Astrocyte of the spinal cord (primary cell): ENCODE data around the gene ARHGAP31.
"Not testable (repeated sequence)": the region's sequence is repeated elsewhere in the genome, so short reads cannot be mapped to it uniquely, and the experiment has no call there.

Experiments
- DNase-seq: peaks from one replicate; pipeline ENCODE4 v3.0.0; 2011; ENCODE audit warnings: low read depth, low spot score
- H3K4me3 ChIP-seq: 2 replicates; pipeline ENCODE4 v1.5.1; 2011; ENCODE audit warnings: low read depth, mild to moderate bottlenecking, low read length, moderate library complexity
- in situ Hi-C: cut with HindIII; loops from 2 replicates; pipeline ENCODE4 v1.10.0; 2017; ENCODE audit warnings: low sequenced_read_pairs
- TF ChIP-seq, protein P1 (sequence below): IDR thresholded peaks from 2 replicates; pipeline ENCODE4 v1.5.1; 2012; ENCODE audit warnings: low read depth, mild to moderate bottlenecking, low read length, inconsistent platforms

Gene ARHGAP31

DNA sequence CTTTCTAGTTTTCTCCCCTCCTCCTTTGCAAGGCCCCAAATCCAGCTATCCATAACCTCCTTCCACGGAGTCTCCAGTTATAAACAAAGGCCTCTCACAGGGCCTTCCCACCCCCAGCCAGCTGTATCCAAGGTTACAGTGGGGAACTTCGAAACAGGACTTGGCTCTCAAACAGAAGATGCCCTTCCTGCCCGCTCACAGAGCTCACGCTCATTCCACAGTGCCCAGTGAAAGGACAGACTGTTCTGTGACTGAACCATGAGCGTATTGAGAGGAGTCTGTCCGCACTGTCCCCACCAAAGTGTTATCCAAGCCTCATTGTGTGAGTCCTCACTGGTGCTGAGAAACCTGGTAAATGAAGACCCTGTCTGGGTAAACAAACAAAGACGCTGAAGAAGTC lies 35.4 kb downstream of the ARHGAP31 start:
- in situ Hi-C loops = no loop called here
- H3K4me3 ChIP-seq = no peak overlapping the region
- TF ChIP-seq, protein P1, sequence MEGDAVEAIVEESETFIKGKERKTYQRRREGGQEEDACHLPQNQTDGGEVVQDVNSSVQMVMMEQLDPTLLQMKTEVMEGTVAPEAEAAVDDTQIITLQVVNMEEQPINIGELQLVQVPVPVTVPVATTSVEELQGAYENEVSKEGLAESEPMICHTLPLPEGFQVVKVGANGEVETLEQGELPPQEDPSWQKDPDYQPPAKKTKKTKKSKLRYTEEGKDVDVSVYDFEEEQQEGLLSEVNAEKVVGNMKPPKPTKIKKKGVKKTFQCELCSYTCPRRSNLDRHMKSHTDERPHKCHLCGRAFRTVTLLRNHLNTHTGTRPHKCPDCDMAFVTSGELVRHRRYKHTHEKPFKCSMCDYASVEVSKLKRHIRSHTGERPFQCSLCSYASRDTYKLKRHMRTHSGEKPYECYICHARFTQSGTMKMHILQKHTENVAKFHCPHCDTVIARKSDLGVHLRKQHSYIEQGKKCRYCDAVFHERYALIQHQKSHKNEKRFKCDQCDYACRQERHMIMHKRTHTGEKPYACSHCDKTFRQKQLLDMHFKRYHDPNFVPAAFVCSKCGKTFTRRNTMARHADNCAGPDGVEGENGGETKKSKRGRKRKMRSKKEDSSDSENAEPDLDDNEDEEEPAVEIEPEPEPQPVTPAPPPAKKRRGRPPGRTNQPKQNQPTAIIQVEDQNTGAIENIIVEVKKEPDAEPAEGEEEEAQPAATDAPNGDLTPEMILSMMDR = no peak
- no peak for DNase-seq

DNA sequence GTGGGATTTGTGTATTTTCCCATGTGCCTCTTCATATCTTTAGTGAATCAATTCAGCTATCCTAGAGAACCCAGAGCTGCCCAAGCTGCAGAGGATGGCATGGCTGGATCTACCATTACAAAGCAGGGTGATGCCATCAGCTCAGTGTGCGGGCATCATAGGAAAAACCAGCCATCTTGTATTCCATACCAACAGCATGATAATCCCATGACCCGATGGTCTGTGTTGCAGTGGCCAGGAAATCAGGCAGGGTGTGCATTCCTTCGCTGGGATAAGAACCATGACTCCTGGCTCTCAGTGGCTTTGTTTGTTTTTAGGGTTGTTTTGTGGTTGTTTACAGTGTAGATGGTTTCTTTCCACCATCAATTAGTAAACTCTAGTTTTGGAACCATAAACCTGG lies 36.0 kb downstream of the ARHGAP31 start:
- no peak for DNase-seq
- in situ Hi-C loops = no loop called here
- no peak overlapping the region for H3K4me3 ChIP-seq
- TF ChIP-seq, protein P1 = no peak

DNA sequence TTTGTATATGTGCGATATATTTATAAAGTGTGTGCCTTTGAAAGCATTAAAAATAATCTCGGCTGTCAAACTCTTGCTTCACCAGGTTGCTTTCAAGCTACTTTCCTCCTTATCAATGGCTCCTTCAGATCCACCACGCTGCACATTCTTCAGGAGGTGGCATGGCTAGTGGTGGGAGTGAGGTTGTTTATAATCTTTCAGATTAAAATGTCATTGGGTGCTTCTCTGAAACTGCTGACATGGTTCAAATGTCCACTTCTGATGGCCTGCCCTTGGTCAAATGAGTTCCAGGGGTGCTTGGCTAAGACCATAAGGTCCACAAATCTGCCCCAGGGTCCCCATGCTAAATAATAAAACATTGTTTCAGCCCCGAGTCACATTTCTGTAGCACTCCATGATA lies 36.7 kb downstream of the ARHGAP31 start:
- no peak overlapping the region for H3K4me3 ChIP-seq
- in situ Hi-C loops = no loop called here
- TF ChIP-seq, protein P1 = no peak
- DNase-seq = no peak

DNA sequence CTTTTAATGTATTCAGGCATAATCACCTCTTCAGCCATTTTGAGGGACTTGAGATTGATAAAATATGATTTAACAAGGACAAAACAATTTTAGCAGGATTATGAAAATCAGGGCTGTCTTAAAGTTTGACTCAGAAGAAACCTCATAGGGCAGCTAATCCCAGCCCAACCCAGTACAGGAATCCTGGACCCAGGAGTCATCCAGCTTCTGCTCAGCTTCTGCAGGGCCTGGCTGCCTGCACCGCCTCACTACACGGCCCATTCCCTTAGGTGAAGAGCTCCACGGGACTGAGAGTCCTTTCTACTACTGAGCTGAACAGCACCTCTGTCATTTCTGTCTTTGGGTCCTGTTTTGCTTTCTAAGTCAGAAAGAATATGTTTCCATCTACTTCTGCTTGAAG lies 37.5 kb downstream of the ARHGAP31 start:
- TF ChIP-seq, protein P1 = no peak
- DNase-seq = no peak
- in situ Hi-C loops = no loop called here
- no peak overlapping the region for H3K4me3 ChIP-seq

DNA sequence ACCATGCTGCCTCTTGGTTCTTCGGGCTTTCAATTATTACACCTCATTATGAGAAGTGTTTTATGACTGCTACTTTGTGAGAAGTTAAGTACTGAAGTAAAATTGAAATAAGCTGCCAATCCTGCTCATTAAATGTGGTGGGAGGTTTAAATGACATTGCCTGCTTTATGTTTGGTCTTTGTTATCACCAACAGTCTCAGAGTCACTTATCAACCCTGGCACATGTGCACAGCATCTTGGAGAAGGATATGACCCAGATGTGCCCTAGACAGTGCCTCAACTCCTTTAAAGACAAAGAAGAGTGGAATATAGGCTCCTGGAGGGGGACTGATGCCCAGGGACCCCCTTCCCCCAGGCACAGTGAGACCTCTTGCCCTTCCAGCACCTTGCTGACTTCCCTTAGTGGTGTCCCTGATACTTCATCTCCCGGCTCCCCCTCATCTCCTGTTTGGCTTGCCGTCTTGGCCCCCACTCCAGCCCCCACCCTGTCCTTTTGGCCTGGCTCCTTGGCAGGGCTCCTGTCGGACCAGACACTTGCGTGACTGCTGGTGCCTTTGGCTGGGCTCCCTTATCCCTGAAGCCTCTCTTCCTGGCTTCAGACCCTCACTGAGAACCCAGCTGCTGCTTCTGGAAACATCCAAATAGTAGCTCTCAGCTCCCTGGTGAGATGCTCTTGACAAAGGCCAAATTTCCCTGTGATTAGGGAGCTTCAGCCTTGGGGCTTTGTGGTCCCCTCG lies 39.8 kb downstream of the ARHGAP31 start:
- in situ Hi-C loops = no loop called here
- TF ChIP-seq, protein P1 = no peak
- no peak for DNase-seq
- H3K4me3 ChIP-seq = no peak overlapping the region

DNA sequence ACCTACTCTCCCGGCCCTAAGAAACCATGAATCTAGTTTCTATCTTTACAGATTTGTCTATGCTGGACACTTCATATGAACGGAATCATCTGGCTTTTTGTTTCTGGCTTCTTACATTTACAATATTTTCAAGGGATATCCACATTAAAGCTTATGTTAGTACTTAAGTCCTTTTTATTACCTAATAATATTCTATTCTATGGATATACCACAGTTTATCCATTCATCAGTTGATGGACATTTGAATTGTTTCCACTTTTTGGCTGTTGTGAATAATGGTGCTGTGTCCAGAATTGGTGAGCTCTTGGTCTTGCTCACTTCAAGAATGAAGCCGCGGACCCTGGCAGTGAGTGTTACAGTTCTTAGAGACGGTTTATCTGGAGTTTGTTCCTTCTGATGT lies 42.6 kb downstream of the ARHGAP31 start:
- TF ChIP-seq, protein P1 = no peak
- H3K4me3 ChIP-seq = no peak overlapping the region
- DNase-seq = no peak
- in situ Hi-C loops = no loop called here

DNA sequence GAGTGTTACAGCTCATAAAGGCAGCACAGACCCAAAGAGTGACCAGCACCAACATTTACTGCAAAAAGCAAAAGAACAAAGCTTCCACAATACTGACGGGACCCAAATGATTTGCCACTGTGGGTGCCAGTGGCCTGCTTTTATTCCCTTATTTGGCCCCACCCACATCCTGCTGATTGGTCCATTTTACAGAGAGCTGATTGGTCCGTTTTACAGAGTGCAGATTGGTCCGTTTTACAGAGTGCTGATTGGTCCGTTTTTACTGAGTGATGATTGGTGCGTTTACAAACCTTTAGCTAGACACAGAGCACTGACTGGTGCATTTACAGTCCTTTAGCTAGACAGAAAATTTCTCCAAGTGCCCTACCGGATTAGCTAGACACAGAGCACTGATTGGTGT lies 43.2 kb downstream of the ARHGAP31 start:
- H3K4me3 ChIP-seq, in situ Hi-C loops, DNase-seq: not testable (repeated sequence)
